Common myeloid progenitor, CD34-positive (primary cell): ENCODE results near the gene HUNK.

ENCODE experiments used
- CTCF ChIA-PET: fragments of 350-600 bp; sonication (Branson Sonifier 250); formaldehyde crosslinking; loops from one replicate; lab custom pipeline; 2021; ENCODE audit warnings: antibody characterized with exemption; lab: Charles Lee
- POLR2A ChIA-PET: fragments of 350-600 bp; sonication (Branson Sonifier 250); formaldehyde crosslinking; loops from one replicate; lab custom pipeline; 2021; ENCODE audit warnings: antibody characterized with exemption; lab: Charles Lee
- DNase-seq, 3 donors: peaks; one replicate each; pipeline versions ENCODE4 v3.0.0 to v3.0.0-alpha.2; 2013
- H3K27ac ChIP-seq, 2 experiments: 1 replicate in 1 of 2; 2 replicates in 1 of 2; pipeline ENCODE4 v1.7.0; 2013; ENCODE audit warnings: inconsistent platforms in 2 of 2, low read length in 2 of 2, mild to moderate bottlenecking in 2 of 2, low read depth in 1 of 2, moderate library complexity in 1 of 2; ENCODE audit not compliant: severe bottlenecking in 2 of 2, insufficient read depth in 1 of 2, poor library complexity in 1 of 2
- H3K27me3 ChIP-seq, 5 experiments: replicated peaks in 2 of 5; 1 replicate in 3 of 5; 2 replicates in 2 of 5; pipeline versions ENCODE4 v1.6.1 to v1.7.0; 2013; ENCODE audit warnings: low read length in 4 of 5, mild to moderate bottlenecking in 2 of 5, moderate library complexity in 2 of 5, inconsistent platforms in 1 of 5; ENCODE audit not compliant: insufficient read depth in 5 of 5, control insufficient read depth in 4 of 5
- H3K36me3 ChIP-seq, 4 experiments: 1 replicate in 2 of 4; 2 replicates in 2 of 4; pipeline versions ENCODE4 v1.6.1 to v1.7.0; 2013; ENCODE audit warnings: low read length in 3 of 4, control low read depth in 1 of 4, mild to moderate bottlenecking in 1 of 4; ENCODE audit not compliant: control insufficient read depth in 4 of 4, insufficient read depth in 4 of 4
- H3K4me1 ChIP-seq, 4 experiments: 1 replicate in 3 of 4; 2 replicates in 1 of 4; pipeline versions ENCODE4 v1.6.1 to v1.7.1; 2013; ENCODE audit warnings: low read length in 3 of 4, mild to moderate bottlenecking in 3 of 4, control low read depth in 1 of 4, inconsistent platforms in 1 of 4, moderate library complexity in 1 of 4; ENCODE audit not compliant: control insufficient read depth in 4 of 4, insufficient read depth in 4 of 4; ENCODE audit errors: control extremely low read depth in 1 of 4
- H3K4me3 ChIP-seq, 7 experiments: 1 replicate in 4 of 7; 2 replicates in 3 of 7; pipeline versions ENCODE4 v1.5.1 to v1.7.0; 2013; ENCODE audit warnings: mild to moderate bottlenecking in 7 of 7, low read length in 6 of 7, moderate library complexity in 6 of 7, inconsistent platforms in 2 of 7, low read depth in 2 of 7, control low read depth in 1 of 7; ENCODE audit not compliant: insufficient read depth in 4 of 7, control insufficient read depth in 1 of 7; ENCODE audit errors: extremely low read depth in 1 of 7
- H3K9me3 ChIP-seq, 5 experiments: 1 replicate in 4 of 5; 2 replicates in 1 of 5; pipeline versions ENCODE4 v1.6.1 to v1.7.1; 2013; ENCODE audit warnings: low read length in 4 of 5, mild to moderate bottlenecking in 2 of 5, inconsistent platforms in 1 of 5, low read depth in 1 of 5, moderate library complexity in 1 of 5; ENCODE audit not compliant: control insufficient read depth in 4 of 5, insufficient read depth in 2 of 5; ENCODE audit errors: control extremely low read depth in 1 of 5
- WGBS: methylation state at CpG from one replicate; pipeline ENCODE4 v1.1.5; 2013; ENCODE audit not compliant: insufficient coverage; 5-methylcytosine and 5-hydroxymethylcytosine counted together

HUNK gene

DNA sequence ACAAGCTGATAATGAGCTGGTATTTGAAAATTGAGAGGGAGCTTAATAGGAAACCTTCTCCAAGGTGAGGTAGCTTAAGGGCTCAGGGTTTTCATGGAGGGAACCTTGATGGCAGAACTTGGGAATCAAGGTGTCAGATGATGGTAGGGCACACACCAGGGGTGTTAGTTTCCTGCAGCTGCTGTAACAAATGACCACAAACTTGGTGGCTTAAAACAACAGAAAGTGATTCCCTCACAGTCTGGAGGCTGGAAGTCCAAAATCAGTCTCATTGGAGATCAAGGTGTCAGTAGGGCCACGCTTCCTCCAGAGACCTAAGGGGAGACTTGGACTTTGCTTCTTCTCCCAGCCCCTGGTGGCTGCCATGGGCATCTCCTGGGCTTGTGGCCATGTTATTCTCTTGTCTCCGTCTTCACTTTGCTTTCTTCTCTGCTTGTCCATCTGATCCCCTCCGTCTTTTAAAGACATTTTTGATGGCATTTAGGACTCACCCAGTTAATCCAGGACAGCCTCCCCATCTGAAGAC is 45.5 kb downstream of the HUNK start:
- no peak for DNase-seq
- H3K4me3 ChIP-seq: no peak overlapping the region
- ChIA-PET POLR2A (no interaction called here), CTCF (no interaction called here)
- no peaks in the 10 kb centered on the region for H3K4me1 ChIP-seq
- H3K9me3 ChIP-seq: no peaks in the 10 kb centered on the region
- 100% methylated on average over 3 of the region's 3 CpGs for WGBS
- no peak overlapping the region for H3K27ac ChIP-seq
- H3K27me3 ChIP-seq: peaks cover 0 to 2% (median 0%) of the 10 kb centered on the region in 5 experiments
- no peaks in the 10 kb centered on the region for H3K36me3 ChIP-seq

DNA sequence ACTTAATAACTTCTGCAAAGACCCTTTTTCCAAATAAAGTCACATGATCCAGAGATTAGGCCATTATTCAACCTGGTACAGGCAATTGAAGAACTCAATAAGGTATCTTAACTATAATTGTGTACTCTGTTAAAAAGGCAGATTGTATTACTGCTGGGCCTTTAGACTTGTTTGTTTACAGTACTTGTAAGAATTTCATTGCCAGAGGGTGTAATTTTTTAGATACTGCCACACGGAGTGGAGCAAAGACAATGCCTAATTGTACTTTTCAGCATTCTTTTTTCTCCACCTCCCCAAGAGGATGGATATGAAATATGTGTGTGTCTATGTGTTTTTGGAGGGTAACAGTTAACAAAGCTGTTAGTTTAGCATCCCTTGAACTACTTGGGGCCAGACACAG is 47.5 kb downstream of the HUNK start:
- Histone ChIP-seq H3K4me3 (no peak overlapping the region), H3K27ac (no peak overlapping the region), H3K27me3 (peaks cover 0 to 2% (median 0%) of the 10 kb centered on the region in 5 experiments), H3K4me1 (no peaks in the 10 kb centered on the region), H3K36me3 (no peaks in the 10 kb centered on the region), H3K9me3 (no peaks in the 10 kb centered on the region)
- ChIA-PET CTCF (no interaction called here), POLR2A (no interaction called here)
- no peak for DNase-seq
- no CpG with 5 or more reads among the region's 1 CpG for WGBS

DNA sequence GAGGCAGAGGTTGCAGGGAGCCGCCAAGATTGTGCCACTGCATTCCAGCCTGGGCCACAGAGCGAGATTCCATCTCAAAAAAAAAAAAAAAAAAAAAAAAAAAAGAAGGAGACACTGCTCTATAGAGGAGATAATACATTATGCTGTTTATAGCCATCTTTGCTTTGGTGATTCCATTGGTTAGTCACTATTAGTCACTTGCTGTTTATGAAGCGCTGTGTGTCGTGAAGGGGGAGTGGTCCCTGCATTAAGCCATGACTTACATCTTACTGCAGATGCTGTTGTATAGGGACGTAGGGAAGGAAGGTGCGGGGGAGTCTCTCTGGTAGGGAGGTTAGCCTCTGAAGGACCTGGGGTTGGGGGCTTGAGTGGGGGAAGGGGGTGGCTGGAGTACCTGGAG is 48.3 kb downstream of the HUNK start:
- POLR2A ChIA-PET: no interaction called here
- CTCF ChIA-PET: no interaction called here
- no peak overlapping the region for H3K27ac ChIP-seq
- H3K27me3 ChIP-seq: peaks cover 0 to 2% (median 0%) of the 10 kb centered on the region in 5 experiments
- WGBS: no CpG with 5 or more reads among the region's 6 CpGs
- peaks cover 0 to 2% (median 0%) of the 10 kb centered on the region in 5 experiments for H3K9me3 ChIP-seq
- H3K36me3 ChIP-seq: no peaks in the 10 kb centered on the region
- no peaks in the 10 kb centered on the region for H3K4me1 ChIP-seq
- no peak overlapping the region for H3K4me3 ChIP-seq
- no peak for DNase-seq

DNA sequence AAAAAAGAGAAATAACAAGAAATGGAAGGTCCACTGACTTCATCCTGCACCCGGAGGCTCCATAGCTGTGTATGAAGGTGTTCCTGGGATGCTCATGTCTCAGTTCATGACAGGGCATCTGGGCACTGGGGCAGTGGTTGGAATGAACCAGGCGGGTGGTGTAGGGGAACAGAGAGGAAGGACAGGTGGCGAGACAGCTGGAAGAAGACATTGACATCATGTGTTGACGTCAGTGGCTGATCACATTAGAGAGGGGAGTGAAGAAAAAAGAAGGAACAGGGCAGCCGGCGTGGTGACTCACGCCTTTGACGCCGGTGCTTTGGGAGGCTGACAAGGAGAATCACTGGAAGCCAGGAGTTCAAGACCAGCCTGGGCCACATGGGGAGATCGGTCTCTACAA is 50.1 kb downstream of the HUNK start:
- H3K4me1 ChIP-seq: no peaks in the 10 kb centered on the region
- CTCF ChIA-PET: no interaction called here
- H3K27ac ChIP-seq: no peak overlapping the region
- no peaks in the 10 kb centered on the region for H3K27me3 ChIP-seq
- H3K9me3 ChIP-seq: peaks cover 0 to 5% (median 0%) of the 10 kb centered on the region in 5 experiments
- no peak for DNase-seq
- WGBS: 98% methylated on average over 9 of the region's 10 CpGs
- POLR2A ChIA-PET: no interaction called here
- H3K4me3 ChIP-seq: no peak overlapping the region
- no peaks in the 10 kb centered on the region for H3K36me3 ChIP-seq

DNA sequence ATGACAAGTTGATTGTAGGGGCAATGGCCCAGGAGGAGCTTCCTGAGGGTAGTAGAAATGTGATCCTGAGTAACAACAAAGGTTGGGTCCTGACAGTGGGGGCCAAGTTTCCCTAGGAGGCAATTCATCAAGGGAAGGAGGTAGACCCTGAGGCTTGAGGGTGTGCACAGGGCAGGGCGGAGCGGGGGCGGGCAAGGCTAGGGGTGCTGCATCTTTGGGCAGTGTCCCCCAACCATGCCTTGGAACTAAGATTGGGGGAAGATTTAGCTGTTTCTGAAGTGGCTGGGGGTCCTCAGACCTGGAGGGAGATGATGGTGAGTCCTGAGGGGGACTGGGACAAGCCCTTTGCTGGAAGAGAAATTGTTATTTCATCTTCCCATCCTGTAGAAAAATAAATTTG is 50.9 kb downstream of the HUNK start:
- Histone ChIP-seq H3K27me3 (no peaks in the 10 kb centered on the region), H3K4me1 (no peaks in the 10 kb centered on the region), H3K36me3 (no peaks in the 10 kb centered on the region), H3K9me3 (peaks cover 0 to 5% (median 0%) of the 10 kb centered on the region in 5 experiments), H3K4me3 (no peak overlapping the region), H3K27ac (no peak overlapping the region)
- WGBS: 78% methylated on average over 3 of the region's 3 CpGs
- no peak for DNase-seq
- CTCF ChIA-PET: no interaction called here
- POLR2A ChIA-PET: no interaction called here

DNA sequence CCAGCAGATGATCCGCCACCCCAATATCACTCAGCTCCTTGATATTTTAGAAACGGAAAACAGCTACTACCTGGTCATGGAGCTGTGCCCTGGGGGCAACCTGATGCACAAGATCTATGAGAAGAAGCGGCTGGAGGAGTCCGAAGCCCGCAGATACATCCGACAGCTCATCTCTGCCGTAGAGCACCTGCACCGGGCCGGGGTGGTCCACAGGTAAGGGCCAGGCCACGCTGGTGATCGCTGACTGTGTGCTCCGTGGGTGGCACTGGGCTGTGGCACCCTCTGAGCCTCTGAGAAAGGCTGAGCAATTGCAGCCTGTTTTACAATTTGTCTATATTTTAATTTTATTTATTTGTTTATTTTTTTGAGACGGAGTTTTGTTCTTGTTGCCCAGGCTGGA is 51.7 kb downstream of the HUNK start:
- no peaks in the 10 kb centered on the region for H3K36me3 ChIP-seq
- no peak overlapping the region for H3K4me3 ChIP-seq
- DNase-seq: no peak
- H3K9me3 ChIP-seq: peaks cover 0 to 5% (median 0%) of the 10 kb centered on the region in 5 experiments
- H3K4me1 ChIP-seq: no peaks in the 10 kb centered on the region
- CTCF ChIA-PET: no interaction called here
- H3K27me3 ChIP-seq: no peaks in the 10 kb centered on the region
- POLR2A ChIA-PET: no interaction called here
- no peak overlapping the region for H3K27ac ChIP-seq
- WGBS: 100% methylated on average over 10 of the region's 13 CpGs

DNA sequence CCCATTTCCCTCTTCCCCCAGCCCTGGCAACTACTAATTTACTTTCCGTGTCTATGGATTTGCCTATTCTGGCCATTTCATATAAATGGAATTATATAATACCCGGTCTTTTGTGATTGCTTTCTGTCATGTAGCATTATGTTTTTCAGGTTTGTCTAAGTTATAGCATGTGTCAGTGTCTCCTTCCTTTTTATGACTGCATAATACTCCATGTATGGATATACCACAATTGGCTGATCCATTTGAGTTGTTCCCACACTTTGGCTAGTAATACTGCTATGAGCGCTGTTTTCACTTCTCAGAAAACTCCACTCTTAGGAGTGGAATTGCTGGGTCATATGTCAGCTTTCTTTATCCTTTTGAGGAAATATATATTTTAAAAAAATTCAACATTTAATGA is 53.7 kb downstream of the HUNK start:
- DNase-seq: no peak
- no CpG with 5 or more reads among the region's 3 CpGs for WGBS
- CTCF ChIA-PET: no interaction called here

More for the DNA sequence above, 53.7 kb downstream of the HUNK start:
- H3K9me3 ChIP-seq: peaks cover 0 to 5% (median 0%) of the 10 kb centered on the region in 5 experiments
- no peaks in the 10 kb centered on the region for H3K36me3 ChIP-seq
- H3K4me3 ChIP-seq: no peak overlapping the region
- H3K4me1 ChIP-seq: no peaks in the 10 kb centered on the region
- POLR2A ChIA-PET: no interaction called here
- no peak overlapping the region for H3K27ac ChIP-seq
- peaks cover 0 to 3% (median 0%) of the 10 kb centered on the region in 5 experiments for H3K27me3 ChIP-seq
